HEK293 (cell line): ENCODE results near the gene SP5.

Experiments used
- CTCF ChIA-PET: fragments of 350-600 bp; formaldehyde crosslinking; extraction: SDS; loops from one replicate; lab custom pipeline; 2021; ENCODE audit warnings: antibody characterized with exemption; lab: Yijun Ruan, JAX
- POLR2A ChIA-PET: fragments of 300-600 bp; formaldehyde crosslinking; extraction: SDS; loops from one replicate; lab custom pipeline; 2020; ENCODE audit warnings: antibody characterized with exemption, inconsistent platforms; lab: Yijun Ruan, JAX
- H3K27ac ChIP-seq: fragments of 200-500 bp; sonication (Bioruptor generic); 2 replicates; pipeline ENCODE4 v1.5.1; 2014; ENCODE audit warnings: low read depth, low read length, control low read depth, inconsistent platforms; ENCODE audit errors: extremely low read depth
- H3K36me3 ChIP-seq, 2 experiments: fragments of 200-500 bp in 1 of 2; sonication (Bioruptor generic) in 1 of 2; 1 replicate in 1 of 2; 2 replicates in 1 of 2; pipeline ENCODE4 v1.5.1; 2014 to 2017; ENCODE audit warnings: inconsistent platforms in 2 of 2, low read length in 2 of 2; ENCODE audit not compliant: control insufficient read depth in 2 of 2, insufficient read depth in 1 of 2
- H3K4me1 ChIP-seq: fragments of 200-500 bp; sonication (Bioruptor generic); 2 replicates; pipeline ENCODE4 v1.5.1; 2014; ENCODE audit warnings: mild to moderate bottlenecking, low read length, inconsistent platforms; ENCODE audit not compliant: control insufficient read depth, insufficient read depth
- H3K4me3 ChIP-seq: 2 replicates; pipeline ENCODE4 v1.5.1; 2011; ENCODE audit warnings: low read depth, mild to moderate bottlenecking, control low read depth, low read length, moderate library complexity
- H3K9me3 ChIP-seq: fragments of 200-500 bp; sonication (Bioruptor generic); 2 replicates; pipeline ENCODE4 v1.5.1; 2014; ENCODE audit warnings: low read depth, low read length, inconsistent platforms; ENCODE audit not compliant: control insufficient read depth, insufficient read depth
- BCL11B ChIP-seq: fragments of 450-650 bp; formaldehyde crosslinking; IDR thresholded peaks from 2 replicates; pipeline ENCODE4 v1.5.1; 2016; ENCODE audit warnings: low read depth, missing biosample characterization, missing genetic modification characterization
- GLIS2 ChIP-seq: fragments of 450-650 bp; formaldehyde crosslinking; IDR thresholded peaks from 2 replicates; pipeline ENCODE4 v1.5.1; 2016; ENCODE audit warnings: missing biosample characterization, missing genetic modification characterization
- HOXC10 ChIP-seq: sonication (generic); formaldehyde crosslinking; IDR thresholded peaks from 2 replicates; pipeline ENCODE4 v1.8.1; 2023; ENCODE audit warnings: mild to moderate bottlenecking, missing genetic modification reagents
- REPIN1 ChIP-seq: fragments of 450-650 bp; formaldehyde crosslinking; IDR thresholded peaks from 2 replicates; pipeline ENCODE4 v1.5.1; 2017; ENCODE audit warnings: missing biosample characterization, missing genetic modification characterization, low read depth
- SETDB1 ChIP-seq: IDR thresholded peaks from one replicate; pipeline ENCODE4 v1.6.1; 2017; ENCODE audit warnings: mild to moderate bottlenecking, low read length, moderate library complexity, mixed read lengths; ENCODE audit not compliant: insufficient read length
- YY1 ChIP-seq: fragments of 450-650 bp; formaldehyde crosslinking; IDR thresholded peaks from 2 replicates; pipeline ENCODE4 v1.5.1; 2018; ENCODE audit warnings: missing biosample characterization, missing genetic modification characterization
- ZNF146 ChIP-seq: fragments of 450-650 bp; formaldehyde crosslinking; IDR thresholded peaks from 2 replicates; pipeline ENCODE4 v1.5.1; 2016; ENCODE audit warnings: missing biosample characterization, missing genetic modification characterization
- ZNF155 ChIP-seq: fragments of 450-650 bp; formaldehyde crosslinking; IDR thresholded peaks from 2 replicates; pipeline ENCODE4 v1.5.1; 2016; ENCODE audit warnings: missing biosample characterization, missing genetic modification characterization
- ZNF2 ChIP-seq: fragments of 450-650 bp; formaldehyde crosslinking; IDR thresholded peaks from 2 replicates; pipeline ENCODE4 v1.5.1; 2016; ENCODE audit warnings: missing biosample characterization, missing genetic modification characterization
- ZNF248 ChIP-seq: fragments of 450-650 bp; formaldehyde crosslinking; IDR thresholded peaks from 2 replicates; pipeline ENCODE4 v1.5.1; 2017; ENCODE audit warnings: missing biosample characterization, missing genetic modification characterization
- ZNF324 ChIP-seq: fragments of 450-650 bp; formaldehyde crosslinking; IDR thresholded peaks from 2 replicates; pipeline ENCODE4 v1.5.1; 2016; ENCODE audit warnings: missing biosample characterization, missing genetic modification characterization
- ZNF426 ChIP-seq: fragments of 450-650 bp; formaldehyde crosslinking; IDR thresholded peaks from 2 replicates; pipeline ENCODE4 v1.5.1; 2017; ENCODE audit warnings: missing biosample characterization, missing genetic modification characterization, mild to moderate bottlenecking, inconsistent platforms, moderate library complexity
- ZNF473 ChIP-seq: fragments of 450-650 bp; formaldehyde crosslinking; IDR thresholded peaks from 2 replicates; pipeline ENCODE4 v1.5.1; 2017; ENCODE audit warnings: missing biosample characterization, missing genetic modification characterization
- ZNF510 ChIP-seq: fragments of 450-650 bp; formaldehyde crosslinking; IDR thresholded peaks from 2 replicates; pipeline ENCODE4 v1.5.1; 2018; ENCODE audit warnings: mild to moderate bottlenecking, missing genetic modification characterization, missing biosample characterization; ENCODE audit not compliant: insufficient replicate concordance
- ZNF664 ChIP-seq: fragments of 450-650 bp; formaldehyde crosslinking; IDR thresholded peaks from 2 replicates; pipeline ENCODE4 v1.5.1; 2016; ENCODE audit warnings: missing biosample characterization, missing genetic modification characterization
- TF ChIP-seq, protein P1 (sequence below): fragments of 450-650 bp; formaldehyde crosslinking; IDR thresholded peaks from 2 replicates; pipeline ENCODE4 v1.5.1; 2016; ENCODE audit warnings: missing biosample characterization, missing genetic modification characterization
- TF ChIP-seq, protein P2 (sequence below): fragments of 450-650 bp; formaldehyde crosslinking; IDR thresholded peaks from 2 replicates; pipeline ENCODE4 v1.5.1; 2016; ENCODE audit warnings: missing biosample characterization, missing genetic modification characterization
- TF ChIP-seq, protein P3 (sequence below): sonication (generic); formaldehyde crosslinking; IDR thresholded peaks from 2 replicates; pipeline ENCODE4 v1.8.1; 2022; ENCODE audit warnings: mild to moderate bottlenecking, moderate library complexity, missing genetic modification reagents
- TF ChIP-seq, protein P4 (sequence below): fragments of 450-650 bp; formaldehyde crosslinking; conservative IDR thresholded peaks from 2 replicates; pipeline ENCODE4 v1.5.1; 2016; ENCODE audit warnings: low read depth, missing biosample characterization, missing genetic modification characterization

Gene SP5

DNA sequence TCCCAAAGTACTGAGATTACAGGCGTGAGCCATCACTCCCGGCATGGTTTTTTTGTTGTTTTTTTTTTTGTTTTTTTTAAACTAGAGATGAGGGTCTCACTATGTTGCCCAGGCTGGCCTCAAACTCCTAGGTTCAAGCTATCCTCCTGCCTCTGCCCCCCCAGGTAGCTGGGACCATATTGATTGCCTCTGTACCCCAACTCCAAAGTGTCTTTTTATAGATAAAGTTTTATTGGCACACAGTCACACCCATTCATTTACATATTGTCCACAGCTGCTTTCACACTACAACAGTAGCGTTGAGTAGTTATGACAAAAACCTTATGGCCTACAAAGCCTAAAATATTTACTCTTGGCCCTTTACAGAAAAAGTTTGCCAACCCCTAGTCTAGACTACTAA, 45.2 kb upstream of the SP5 start (continued):
- TF ChIP-seq, protein P1, sequence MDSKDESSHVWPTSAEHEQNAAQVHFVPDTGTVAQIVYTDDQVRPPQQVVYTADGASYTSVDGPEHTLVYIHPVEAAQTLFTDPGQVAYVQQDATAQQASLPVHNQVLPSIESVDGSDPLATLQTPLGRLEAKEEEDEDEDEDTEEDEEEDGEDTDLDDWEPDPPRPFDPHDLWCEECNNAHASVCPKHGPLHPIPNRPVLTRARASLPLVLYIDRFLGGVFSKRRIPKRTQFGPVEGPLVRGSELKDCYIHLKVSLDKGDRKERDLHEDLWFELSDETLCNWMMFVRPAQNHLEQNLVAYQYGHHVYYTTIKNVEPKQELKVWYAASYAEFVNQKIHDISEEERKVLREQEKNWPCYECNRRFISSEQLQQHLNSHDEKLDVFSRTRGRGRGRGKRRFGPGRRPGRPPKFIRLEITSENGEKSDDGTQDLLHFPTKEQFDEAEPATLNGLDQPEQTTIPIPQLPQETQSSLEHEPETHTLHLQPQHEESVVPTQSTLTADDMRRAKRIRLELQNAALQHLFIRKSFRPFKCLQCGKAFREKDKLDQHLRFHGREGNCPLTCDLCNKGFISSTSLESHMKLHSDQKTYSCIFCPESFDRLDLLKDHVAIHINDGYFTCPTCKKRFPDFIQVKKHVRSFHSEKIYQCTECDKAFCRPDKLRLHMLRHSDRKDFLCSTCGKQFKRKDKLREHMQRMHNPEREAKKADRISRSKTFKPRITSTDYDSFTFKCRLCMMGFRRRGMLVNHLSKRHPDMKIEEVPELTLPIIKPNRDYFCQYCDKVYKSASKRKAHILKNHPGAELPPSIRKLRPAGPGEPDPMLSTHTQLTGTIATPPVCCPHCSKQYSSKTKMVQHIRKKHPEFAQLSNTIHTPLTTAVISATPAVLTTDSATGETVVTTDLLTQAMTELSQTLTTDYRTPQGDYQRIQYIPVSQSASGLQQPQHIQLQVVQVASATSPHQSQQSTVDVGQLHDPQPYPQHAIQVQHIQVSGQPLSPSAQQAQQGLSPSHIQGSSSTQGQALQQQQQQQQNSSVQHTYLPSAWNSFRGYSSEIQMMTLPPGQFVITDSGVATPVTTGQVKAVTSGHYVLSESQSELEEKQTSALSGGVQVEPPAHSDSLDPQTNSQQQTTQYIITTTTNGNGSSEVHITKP (tag by site-specific recombination), result no peak
- TF ChIP-seq ZNF510 (tag by site-specific recombination) (no peak), ZNF426 (tag by site-specific recombination) (no peak)
- TF ChIP-seq, all 188 proteins: peak for 0

DNA sequence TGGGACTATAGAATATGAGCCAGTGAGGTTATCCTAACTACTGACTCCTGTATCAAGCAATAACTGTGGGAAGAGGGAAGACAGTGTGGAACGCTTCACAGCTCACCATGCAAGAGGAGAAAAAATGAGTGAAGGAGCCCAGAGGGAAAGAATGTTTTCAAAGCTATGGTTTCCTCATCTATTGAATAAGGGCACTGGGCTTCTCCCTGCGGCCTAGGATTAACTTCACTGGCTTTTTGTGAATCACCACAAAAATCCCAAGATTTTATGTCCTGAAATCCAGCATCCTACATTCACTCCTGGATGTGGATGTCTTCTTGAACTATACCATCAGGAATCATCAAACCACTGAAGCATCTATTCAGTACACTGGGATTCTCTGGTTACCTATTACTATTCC, 44.5 kb upstream of the SP5 start:
- H3K9me3 ChIP-seq, result no peaks in the 10 kb centered on the region
- CTCF ChIA-PET, result no interaction called here
- H3K27ac ChIP-seq, result no peak overlapping the region
- TF ChIP-seq, protein P2, sequence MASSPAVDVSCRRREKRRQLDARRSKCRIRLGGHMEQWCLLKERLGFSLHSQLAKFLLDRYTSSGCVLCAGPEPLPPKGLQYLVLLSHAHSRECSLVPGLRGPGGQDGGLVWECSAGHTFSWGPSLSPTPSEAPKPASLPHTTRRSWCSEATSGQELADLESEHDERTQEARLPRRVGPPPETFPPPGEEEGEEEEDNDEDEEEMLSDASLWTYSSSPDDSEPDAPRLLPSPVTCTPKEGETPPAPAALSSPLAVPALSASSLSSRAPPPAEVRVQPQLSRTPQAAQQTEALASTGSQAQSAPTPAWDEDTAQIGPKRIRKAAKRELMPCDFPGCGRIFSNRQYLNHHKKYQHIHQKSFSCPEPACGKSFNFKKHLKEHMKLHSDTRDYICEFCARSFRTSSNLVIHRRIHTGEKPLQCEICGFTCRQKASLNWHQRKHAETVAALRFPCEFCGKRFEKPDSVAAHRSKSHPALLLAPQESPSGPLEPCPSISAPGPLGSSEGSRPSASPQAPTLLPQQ (tag by site-specific recombination), result no peak
- TF ChIP-seq, protein P3, sequence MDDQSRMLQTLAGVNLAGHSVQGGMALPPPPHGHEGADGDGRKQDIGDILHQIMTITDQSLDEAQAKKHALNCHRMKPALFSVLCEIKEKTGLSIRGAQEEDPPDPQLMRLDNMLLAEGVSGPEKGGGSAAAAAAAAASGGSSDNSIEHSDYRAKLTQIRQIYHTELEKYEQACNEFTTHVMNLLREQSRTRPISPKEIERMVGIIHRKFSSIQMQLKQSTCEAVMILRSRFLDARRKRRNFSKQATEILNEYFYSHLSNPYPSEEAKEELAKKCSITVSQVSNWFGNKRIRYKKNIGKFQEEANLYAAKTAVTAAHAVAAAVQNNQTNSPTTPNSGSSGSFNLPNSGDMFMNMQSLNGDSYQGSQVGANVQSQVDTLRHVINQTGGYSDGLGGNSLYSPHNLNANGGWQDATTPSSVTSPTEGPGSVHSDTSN (CRISPR knock-in tag), result no peak
- TF ChIP-seq REPIN1, result no peak
- no peak for TF ChIP-seq ZNF155 (tag by site-specific recombination)
- TF ChIP-seq ZNF473 (tag by site-specific recombination), result no peak
- no peak for TF ChIP-seq SETDB1
- TF ChIP-seq ZNF664, result no peak
- TF ChIP-seq ZNF248 (tag by site-specific recombination), result no peak
- TF ChIP-seq ZNF2 (tag by site-specific recombination), result no peak
- TF ChIP-seq BCL11B (tag by site-specific recombination), result no peak
- no peak for TF ChIP-seq ZNF146 (tag by site-specific recombination)
- no peak for TF ChIP-seq GLIS2 (tag by site-specific recombination)
- no peak for TF ChIP-seq ZNF324
- no peak for TF ChIP-seq YY1 (tag by site-specific recombination)
- TF ChIP-seq HOXC10 (CRISPR knock-in tag), result no peak
- TF ChIP-seq, protein P4, sequence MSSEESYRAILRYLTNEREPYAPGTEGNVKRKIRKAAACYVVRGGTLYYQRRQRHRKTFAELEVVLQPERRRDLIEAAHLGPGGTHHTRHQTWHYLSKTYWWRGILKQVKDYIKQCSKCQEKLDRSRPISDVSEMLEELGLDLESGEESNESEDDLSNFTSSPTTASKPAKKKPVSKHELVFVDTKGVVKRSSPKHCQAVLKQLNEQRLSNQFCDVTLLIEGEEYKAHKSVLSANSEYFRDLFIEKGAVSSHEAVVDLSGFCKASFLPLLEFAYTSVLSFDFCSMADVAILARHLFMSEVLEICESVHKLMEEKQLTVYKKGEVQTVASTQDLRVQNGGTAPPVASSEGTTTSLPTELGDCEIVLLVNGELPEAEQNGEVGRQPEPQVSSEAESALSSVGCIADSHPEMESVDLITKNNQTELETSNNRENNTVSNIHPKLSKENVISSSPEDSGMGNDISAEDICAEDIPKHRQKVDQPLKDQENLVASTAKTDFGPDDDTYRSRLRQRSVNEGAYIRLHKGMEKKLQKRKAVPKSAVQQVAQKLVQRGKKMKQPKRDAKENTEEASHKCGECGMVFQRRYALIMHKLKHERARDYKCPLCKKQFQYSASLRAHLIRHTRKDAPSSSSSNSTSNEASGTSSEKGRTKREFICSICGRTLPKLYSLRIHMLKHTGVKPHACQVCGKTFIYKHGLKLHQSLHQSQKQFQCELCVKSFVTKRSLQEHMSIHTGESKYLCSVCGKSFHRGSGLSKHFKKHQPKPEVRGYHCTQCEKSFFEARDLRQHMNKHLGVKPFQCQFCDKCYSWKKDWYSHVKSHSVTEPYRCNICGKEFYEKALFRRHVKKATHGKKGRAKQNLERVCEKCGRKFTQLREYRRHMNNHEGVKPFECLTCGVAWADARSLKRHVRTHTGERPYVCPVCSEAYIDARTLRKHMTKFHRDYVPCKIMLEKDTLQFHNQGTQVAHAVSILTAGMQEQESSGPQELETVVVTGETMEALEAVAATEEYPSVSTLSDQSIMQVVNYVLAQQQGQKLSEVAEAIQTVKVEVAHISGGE (tag by site-specific recombination), result no peak
- H3K4me3 ChIP-seq, result no peak overlapping the region
- POLR2A ChIA-PET, result no interaction called here
- H3K36me3 ChIP-seq, result no peaks in the 10 kb centered on the region
- no peaks in the 10 kb centered on the region for H3K4me1 ChIP-seq
